ENCODE results near the gene ZFHX2.

GRCh38 chr14:23556700-23557440, 5.3 kb upstream of the ZFHX2 start:
- TF ChIP-seq POLR2AphosphoS5 (IDR thresholded peaks at IDR 0.05; ENCODE audit: insufficient read depth in 1 of 2, low read depth in 1 of 2) (no peak), CTCF (IDR thresholded peaks at IDR 0.05) (no peak)

All from vagina (tissue), 2 donors.